H1 (cell line): ENCODE results near the gene SYT15B. TPM values are rescaled to one million over a fixed set of nuclear protein-coding genes. Genes with fewer than 3 reads are reported as not detected.
"Not testable (repeated sequence)": the region's sequence is repeated elsewhere in the genome, so short reads cannot be mapped to it uniquely, and the experiment has no call there.

Source experiments
- CTCF ChIA-PET: fragments of 300-600 bp; sonication (Branson Sonifier 250); formaldehyde crosslinking; loops from one replicate; lab custom pipeline; 2021; ENCODE audit not compliant: partially characterized antibody; lab: Charles Lee
- POLR2A ChIA-PET: fragments of 300-600 bp; sonication (Branson Sonifier 250); formaldehyde crosslinking; loops from one replicate; lab custom pipeline; 2021; ENCODE audit warnings: inconsistent platforms; ENCODE audit not compliant: partially characterized antibody; lab: Charles Lee
- DNase-seq, 2 experiments: peaks; one replicate each; pipeline versions ENCODE4 v3.0.0 to v3.0.0-alpha.2; 2010 to 2022; ENCODE audit warnings: low spot score in 2 of 2, low read depth in 1 of 2, mixed read lengths in 1 of 2
- FAIRE-seq: peaks from 2 replicates; lab custom pipeline; 2011; peaks lifted over from hg19 to GRCh38; lab: Jason Lieb, UNC
- H2AFZ ChIP-seq: 2 replicates; pipeline ENCODE4 v1.8.1; 2012; ENCODE audit warnings: low read length, inconsistent platforms
- H2AK5ac ChIP-seq: 2 replicates; pipeline ENCODE4 v1.6.1; 2013; ENCODE audit warnings: low read depth, low read length
- H2BK120ac ChIP-seq: replicated peaks from 2 replicates; pipeline ENCODE3; 2013; ENCODE audit warnings: low read depth, low read length, inconsistent platforms
- H2BK12ac ChIP-seq: 2 replicates; pipeline ENCODE4 v1.6.1; 2013; ENCODE audit warnings: low read depth, low read length
- H2BK15ac ChIP-seq: 2 replicates; pipeline ENCODE4 v1.6.1; 2013; ENCODE audit warnings: low read length
- H2BK20ac ChIP-seq: 2 replicates; pipeline ENCODE4 v1.6.1; 2013; ENCODE audit warnings: low read length
- H2BK5ac ChIP-seq: 2 replicates; pipeline ENCODE4 v1.6.1; 2013; ENCODE audit warnings: low read depth, low read length
- H3K14ac ChIP-seq: 2 replicates; pipeline ENCODE4 v1.6.1; 2013; ENCODE audit warnings: inconsistent platforms; ENCODE audit not compliant: insufficient read length
- H3K18ac ChIP-seq: 2 replicates; pipeline ENCODE4 v1.6.1; 2013; ENCODE audit warnings: low read length; ENCODE audit errors: extremely low read depth
- H3K23ac ChIP-seq: 2 replicates; pipeline ENCODE4 v1.6.1; 2013; ENCODE audit warnings: inconsistent platforms; ENCODE audit not compliant: insufficient read length
- H3K23me2 ChIP-seq: 2 replicates; pipeline ENCODE4 v1.6.1; 2013; ENCODE audit warnings: low read depth, low read length
- H3K27ac ChIP-seq: 2 replicates; pipeline ENCODE4 v1.6.1; 2011; ENCODE audit warnings: low read depth, low read length, inconsistent platforms
- H3K27me3 ChIP-seq, 4 experiments: replicated peaks in 1 of 4; 1 replicate in 1 of 4; 2 replicates in 3 of 4; pipeline versions ENCODE4 v1.6.1 to v1.8.1; 2011 to 2013; ENCODE audit warnings: low read length in 3 of 4, mild to moderate bottlenecking in 3 of 4, inconsistent platforms in 2 of 4, mixed read lengths in 2 of 4, moderate library complexity in 1 of 4; ENCODE audit not compliant: control insufficient read depth in 3 of 4, insufficient read depth in 3 of 4; ENCODE audit errors: extremely low read depth in 1 of 4
- H3K36me3 ChIP-seq, 4 experiments: 2 replicates each; pipeline versions ENCODE4 v1.6.1 to v1.8.1; 2011 to 2013; ENCODE audit warnings: mild to moderate bottlenecking in 4 of 4, low read length in 3 of 4, moderate library complexity in 2 of 4, control low read depth in 1 of 4, inconsistent platforms in 1 of 4; ENCODE audit not compliant: insufficient read depth in 4 of 4, control insufficient read depth in 2 of 4
- H3K4ac ChIP-seq: replicated peaks from 2 replicates; pipeline ENCODE3; 2013; ENCODE audit warnings: low read length, low read depth, mixed read lengths, inconsistent platforms; ENCODE audit not compliant: insufficient read length
- H3K4me1 ChIP-seq, 4 experiments: replicated peaks in 1 of 4; 1 replicate in 1 of 4; 2 replicates in 3 of 4; pipeline versions ENCODE4 v1.6.1 to v1.8.1; 2011 to 2013; ENCODE audit warnings: low read length in 3 of 4, inconsistent platforms in 2 of 4, mixed read lengths in 1 of 4; ENCODE audit not compliant: insufficient read depth in 4 of 4, control insufficient read depth in 3 of 4
- H3K4me2 ChIP-seq, 2 experiments: 2 replicates each; pipeline versions ENCODE4 v1.6.1 to v1.8.1; 2011 to 2013; ENCODE audit warnings: low read depth in 2 of 2, low read length in 2 of 2, control low read depth in 1 of 2, inconsistent platforms in 1 of 2, mild to moderate bottlenecking in 1 of 2; ENCODE audit not compliant: insufficient read depth in 1 of 2
- H3K4me3 ChIP-seq, 4 experiments: fragments of 200-600, 300-600 bp in 1 of 4; sonication (generic), shearing (Covaris generic), sonication (Bioruptor Twin) in 1 of 4; 2 replicates each; pipeline versions ENCODE4 v1.5.1 to v1.8.1; 2011 to 2016; ENCODE audit warnings: low read length in 4 of 4, low read depth in 3 of 4, control low read depth in 2 of 4, inconsistent platforms in 2 of 4, mild to moderate bottlenecking in 2 of 4, mixed read lengths in 1 of 4, moderate library complexity in 1 of 4; ENCODE audit not compliant: insufficient read depth in 2 of 4; ENCODE audit errors: extremely low read depth in 1 of 4
- H3K56ac ChIP-seq: replicated peaks from 2 replicates; pipeline ENCODE3; 2013; ENCODE audit warnings: low read depth, mild to moderate bottlenecking, mixed read lengths, low read length, inconsistent platforms; ENCODE audit not compliant: insufficient read length
- H3K79me1 ChIP-seq: 2 replicates; pipeline ENCODE4 v1.6.1; 2013; ENCODE audit warnings: low read depth, low read length, control low read depth
- H3K79me2 ChIP-seq, 2 experiments: 2 replicates each; pipeline versions ENCODE4 v1.6.1 to v1.8.1; 2012 to 2013; ENCODE audit warnings: low read length in 2 of 2, mild to moderate bottlenecking in 2 of 2, inconsistent platforms in 1 of 2; ENCODE audit not compliant: insufficient read depth in 2 of 2, control insufficient read depth in 1 of 2
- H3K9ac ChIP-seq, 4 experiments: replicated peaks in 1 of 4; 1 replicate in 1 of 4; 2 replicates in 3 of 4; pipeline versions ENCODE4 v1.6.1 to v1.8.1; 2011 to 2013; ENCODE audit warnings: low read depth in 3 of 4, low read length in 3 of 4, control low read depth in 2 of 4, mild to moderate bottlenecking in 2 of 4, moderate library complexity in 2 of 4, inconsistent platforms in 1 of 4; ENCODE audit errors: extremely low read depth in 1 of 4
- H3K9me3 ChIP-seq, 2 experiments: 2 replicates each; pipeline versions ENCODE4 v1.6.1 to v1.8.1; 2012 to 2013; ENCODE audit warnings: mild to moderate bottlenecking in 2 of 2, moderate library complexity in 2 of 2, control low read depth in 1 of 2, inconsistent platforms in 1 of 2, low read depth in 1 of 2, low read length in 1 of 2, mixed read lengths in 1 of 2; ENCODE audit not compliant: insufficient read depth in 2 of 2
- H4K20me1 ChIP-seq, 2 experiments: replicated peaks in 1 of 2; 2 replicates each; pipeline versions ENCODE3 to v1.8.1; 2011 to 2013; ENCODE audit warnings: inconsistent platforms in 2 of 2, low read length in 2 of 2, mild to moderate bottlenecking in 1 of 2; ENCODE audit not compliant: insufficient read depth in 2 of 2, control insufficient read depth in 1 of 2
- H4K5ac ChIP-seq: 2 replicates; pipeline ENCODE4 v1.6.1; 2013; ENCODE audit warnings: low read length, low read depth, mixed read lengths, inconsistent platforms; ENCODE audit not compliant: insufficient read length
- H4K8ac ChIP-seq: 2 replicates; pipeline ENCODE4 v1.8.0; 2013; ENCODE audit warnings: mild to moderate bottlenecking, moderate library complexity, low read length, inconsistent platforms; ENCODE audit not compliant: insufficient read depth; ENCODE audit errors: extremely low read depth
- H4K91ac ChIP-seq: replicated peaks from 2 replicates; pipeline ENCODE3; 2013; ENCODE audit warnings: low read length, mixed read lengths, inconsistent platforms; ENCODE audit not compliant: insufficient read length
- WGBS, 2 experiments: shearing (Covaris generic) in 1 of 2; methylation state at CpG; one replicate each; pipeline versions ENCODE4 v1.1.6 to v1.1.7; 2013 to 2015; ENCODE audit warnings: low lambda C conversion rate in 2 of 2, mixed read lengths in 2 of 2, inconsistent platforms in 1 of 2, low coverage in 1 of 2, missing lambda C conversion rate in 1 of 2; ENCODE audit not compliant: insufficient replicate concordance in 2 of 2, insufficient coverage in 1 of 2, insufficient read length in 1 of 2; ENCODE audit errors: extremely low coverage in 1 of 2, missing lambda C conversion rate in 1 of 2; 5-methylcytosine and 5-hydroxymethylcytosine counted together
- polyA plus RNA-seq, 7 experiments: library from polyadenylated mRNA; depleted of rRNA in 3 of 7; stranded (reverse) in 5 of 7; unstranded in 2 of 7; fragments of >200 nt in 5 of 7; fragments of 200-250 nt in 2 of 7; gene quantifications; 1 replicate in 5 of 7; 2 replicates in 1 of 7; 4 replicates in 1 of 7; pipeline versions ENCODE4 v1.2.1 to v1.2.3, GENCODE V29; 2011 to 2013; ENCODE audit warnings: missing spikeins in 2 of 7, mixed read lengths in 2 of 7
- total RNA-seq: library from RNA; stranded (reverse); fragmentation: NEBNext Ultra II Directional; extraction: Animal tissue kit (Norgen Biotek cat#: 25700); gene quantifications from 2 replicates; pipeline ENCODE4 v1.2.1, GENCODE V29; 2021

Gene SYT15B
- total and polyA plus RNA-seq, 2 of the 8 experiments (the other 6 are each of a cell fraction or from before 2014, with no cell fraction given), result 0.17 TPM; not detected in 1

- H3K4me3 ChIP-seq, H3K18ac ChIP-seq, H2BK120ac ChIP-seq, H2BK5ac ChIP-seq, H3K79me2 ChIP-seq, H4K20me1 ChIP-seq, H2AK5ac ChIP-seq, H3K9ac ChIP-seq, H3K27me3 ChIP-seq, H4K8ac ChIP-seq, DNase-seq, H3K36me3 ChIP-seq, H2BK15ac ChIP-seq, CTCF ChIA-PET, H3K4me2 ChIP-seq, H3K4me1 ChIP-seq, H3K4ac ChIP-seq, H3K27ac ChIP-seq, H2AFZ ChIP-seq, H3K56ac ChIP-seq, H2BK20ac ChIP-seq, H4K5ac ChIP-seq, H3K9me3 ChIP-seq, H3K14ac ChIP-seq, FAIRE-seq, H3K23ac ChIP-seq, H3K79me1 ChIP-seq, H3K23me2 ChIP-seq, H2BK12ac ChIP-seq, POLR2A ChIA-PET, H4K91ac ChIP-seq: not testable (repeated sequence)
- 89% methylated on average over 2 of the region's 2 CpGs; no CpG with 5 or more reads in 1 of the 2 experiments for WGBS, 2 experiments
These were observed 22.5 kb downstream of the SYT15B start for GRCh38 chr10:47740868-47741267.

- H3K79me2 ChIP-seq, H3K18ac ChIP-seq, H2AK5ac ChIP-seq, H3K9me3 ChIP-seq, H2BK20ac ChIP-seq, H3K14ac ChIP-seq, H3K27ac ChIP-seq, FAIRE-seq, H3K4ac ChIP-seq, H3K56ac ChIP-seq, H3K9ac ChIP-seq, H4K5ac ChIP-seq, H3K4me2 ChIP-seq, H3K23ac ChIP-seq, DNase-seq, H4K91ac ChIP-seq, H2AFZ ChIP-seq, H3K79me1 ChIP-seq, H3K23me2 ChIP-seq, H3K4me1 ChIP-seq, H4K8ac ChIP-seq, POLR2A ChIA-PET, H2BK120ac ChIP-seq, H2BK15ac ChIP-seq, H4K20me1 ChIP-seq, CTCF ChIA-PET, H3K27me3 ChIP-seq, H2BK12ac ChIP-seq, H3K4me3 ChIP-seq, H2BK5ac ChIP-seq, H3K36me3 ChIP-seq: not testable (repeated sequence)
- 75% methylated on average over 1 of the region's 5 CpGs; no CpG with 5 or more reads in 1 of the 2 experiments for WGBS, 2 experiments
These were observed 32.5 kb downstream of the SYT15B start for GRCh38 chr10:47730911-47731310.
